ENCODE data around the gene TMEM187.

- TF ChIP-seq, protein P1, sequence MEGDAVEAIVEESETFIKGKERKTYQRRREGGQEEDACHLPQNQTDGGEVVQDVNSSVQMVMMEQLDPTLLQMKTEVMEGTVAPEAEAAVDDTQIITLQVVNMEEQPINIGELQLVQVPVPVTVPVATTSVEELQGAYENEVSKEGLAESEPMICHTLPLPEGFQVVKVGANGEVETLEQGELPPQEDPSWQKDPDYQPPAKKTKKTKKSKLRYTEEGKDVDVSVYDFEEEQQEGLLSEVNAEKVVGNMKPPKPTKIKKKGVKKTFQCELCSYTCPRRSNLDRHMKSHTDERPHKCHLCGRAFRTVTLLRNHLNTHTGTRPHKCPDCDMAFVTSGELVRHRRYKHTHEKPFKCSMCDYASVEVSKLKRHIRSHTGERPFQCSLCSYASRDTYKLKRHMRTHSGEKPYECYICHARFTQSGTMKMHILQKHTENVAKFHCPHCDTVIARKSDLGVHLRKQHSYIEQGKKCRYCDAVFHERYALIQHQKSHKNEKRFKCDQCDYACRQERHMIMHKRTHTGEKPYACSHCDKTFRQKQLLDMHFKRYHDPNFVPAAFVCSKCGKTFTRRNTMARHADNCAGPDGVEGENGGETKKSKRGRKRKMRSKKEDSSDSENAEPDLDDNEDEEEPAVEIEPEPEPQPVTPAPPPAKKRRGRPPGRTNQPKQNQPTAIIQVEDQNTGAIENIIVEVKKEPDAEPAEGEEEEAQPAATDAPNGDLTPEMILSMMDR (IDR thresholded peaks at IDR 0.05; ENCODE audit: insufficient read depth, low read length), result no peak
- no peak for TF ChIP-seq REST (IDR thresholded peaks at IDR 0.05; ENCODE audit: insufficient replicate concordance, low read depth)
- TF ChIP-seq POLR2AphosphoS5 (IDR thresholded peaks at IDR 0.05; ENCODE audit: low read depth), result no peak
- no peak for TF ChIP-seq GABPA (IDR thresholded peaks at IDR 0.05; ENCODE audit: low read depth)
- TF ChIP-seq SPI1 (IDR thresholded peaks at IDR 0.05; ENCODE audit: borderline replicate concordance, low read depth), result no peak
Observed at GRCh38 chrX:154016366-154017076, 44.0 kb downstream of the TMEM187 start.

Measured in HL-60 (cell line).